Glutamatergic neuron (in vitro differentiated cells): ENCODE data around the gene PDE4A. TPM values are rescaled to one million over a fixed set of nuclear protein-coding genes. Genes with fewer than 3 reads are reported as not detected.
A peak's percentile ranks its signal among the peaks of the same experiment; 100 is the strongest.
"Not testable (repeated sequence)": the region's sequence is repeated elsewhere in the genome, so short reads cannot be mapped to it uniquely, and the experiment has no call there.

Experiments used
- DNase-seq: peaks from one replicate; pipeline ENCODE4 v3.0.0; 2022
- H3K27ac Mint-ChIP-seq: one replicate; pipeline ENCODE4 v1.8.0; 2020; ENCODE audit warnings: mild to moderate bottlenecking, mixed read lengths, inconsistent platforms; ENCODE audit not compliant: unreplicated experiment
- H3K27me3 Mint-ChIP-seq: one replicate; pipeline ENCODE4 v1.8.0; 2020; ENCODE audit warnings: mild to moderate bottlenecking, moderate library complexity, mixed read lengths, inconsistent platforms; ENCODE audit not compliant: unreplicated experiment
- H3K36me3 Mint-ChIP-seq: one replicate; pipeline ENCODE4 v1.8.0; 2020; ENCODE audit warnings: mild to moderate bottlenecking, mixed read lengths, inconsistent platforms; ENCODE audit not compliant: unreplicated experiment
- H3K4me1 Mint-ChIP-seq: one replicate; pipeline ENCODE4 v1.8.0; 2020; ENCODE audit warnings: mild to moderate bottlenecking, low read depth, mixed read lengths, inconsistent platforms; ENCODE audit not compliant: unreplicated experiment
- H3K4me3 Mint-ChIP-seq: one replicate; pipeline ENCODE4 v1.8.0; 2020; ENCODE audit warnings: mild to moderate bottlenecking, mixed read lengths, inconsistent platforms; ENCODE audit not compliant: unreplicated experiment
- H3K9me3 Mint-ChIP-seq: one replicate; pipeline ENCODE4 v1.8.0; 2020; ENCODE audit warnings: mild to moderate bottlenecking, moderate library complexity, mixed read lengths, inconsistent platforms; ENCODE audit not compliant: unreplicated experiment
- total RNA-seq: library from RNA; stranded (reverse); fragmentation: NEBNext Ultra II Directional; extraction: Animal tissue kit (Norgen Biotek cat#: 25700); gene quantifications from one replicate; pipeline ENCODE4 v1.2.1, GENCODE V29; 2021; ENCODE audit not compliant: unreplicated experiment
- TF ChIP-seq, protein P1 (sequence below): fragments of 200-600 bp; sonication (generic); IDR thresholded peaks from one replicate; pipeline ENCODE4 v1.5.0; 2021; ENCODE audit not compliant: partially characterized antibody, unreplicated experiment

Gene PDE4A
- total RNA-seq, 1 donor from 2014 or later, result 5.7 TPM

DNA sequence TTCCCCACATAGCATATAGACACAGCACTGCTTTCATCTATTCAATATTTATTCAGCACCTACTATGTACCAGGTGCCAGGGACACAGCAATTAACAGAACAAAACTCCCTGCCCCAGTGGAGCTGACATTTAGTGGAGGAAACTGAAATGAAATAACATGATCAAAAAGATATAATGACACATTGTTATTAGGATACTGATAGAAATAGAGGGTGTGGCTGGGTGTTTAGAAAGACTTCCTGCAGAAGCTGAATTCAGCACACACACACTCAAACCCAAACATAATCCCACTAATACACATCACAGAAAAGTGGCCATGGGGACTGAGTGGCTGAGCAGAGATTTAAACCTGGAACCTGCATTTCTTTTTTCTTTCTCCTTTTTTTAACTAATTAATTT, 13.2 kb upstream of the PDE4A start:
- peaks cover 14% of the 10 kb centered on the region for H3K9me3 Mint-ChIP-seq
- H3K27ac Mint-ChIP-seq, result no peak overlapping the region
- peaks cover 14% of the 10 kb centered on the region for H3K27me3 Mint-ChIP-seq
- H3K36me3 Mint-ChIP-seq, result no peaks in the 10 kb centered on the region
- H3K4me3 Mint-ChIP-seq, result no peak overlapping the region
- DNase-seq, result no peak
- TF ChIP-seq, protein P1, sequence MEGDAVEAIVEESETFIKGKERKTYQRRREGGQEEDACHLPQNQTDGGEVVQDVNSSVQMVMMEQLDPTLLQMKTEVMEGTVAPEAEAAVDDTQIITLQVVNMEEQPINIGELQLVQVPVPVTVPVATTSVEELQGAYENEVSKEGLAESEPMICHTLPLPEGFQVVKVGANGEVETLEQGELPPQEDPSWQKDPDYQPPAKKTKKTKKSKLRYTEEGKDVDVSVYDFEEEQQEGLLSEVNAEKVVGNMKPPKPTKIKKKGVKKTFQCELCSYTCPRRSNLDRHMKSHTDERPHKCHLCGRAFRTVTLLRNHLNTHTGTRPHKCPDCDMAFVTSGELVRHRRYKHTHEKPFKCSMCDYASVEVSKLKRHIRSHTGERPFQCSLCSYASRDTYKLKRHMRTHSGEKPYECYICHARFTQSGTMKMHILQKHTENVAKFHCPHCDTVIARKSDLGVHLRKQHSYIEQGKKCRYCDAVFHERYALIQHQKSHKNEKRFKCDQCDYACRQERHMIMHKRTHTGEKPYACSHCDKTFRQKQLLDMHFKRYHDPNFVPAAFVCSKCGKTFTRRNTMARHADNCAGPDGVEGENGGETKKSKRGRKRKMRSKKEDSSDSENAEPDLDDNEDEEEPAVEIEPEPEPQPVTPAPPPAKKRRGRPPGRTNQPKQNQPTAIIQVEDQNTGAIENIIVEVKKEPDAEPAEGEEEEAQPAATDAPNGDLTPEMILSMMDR, result no peak
- H3K4me1 Mint-ChIP-seq, result peaks cover 11% of the 10 kb centered on the region

DNA sequence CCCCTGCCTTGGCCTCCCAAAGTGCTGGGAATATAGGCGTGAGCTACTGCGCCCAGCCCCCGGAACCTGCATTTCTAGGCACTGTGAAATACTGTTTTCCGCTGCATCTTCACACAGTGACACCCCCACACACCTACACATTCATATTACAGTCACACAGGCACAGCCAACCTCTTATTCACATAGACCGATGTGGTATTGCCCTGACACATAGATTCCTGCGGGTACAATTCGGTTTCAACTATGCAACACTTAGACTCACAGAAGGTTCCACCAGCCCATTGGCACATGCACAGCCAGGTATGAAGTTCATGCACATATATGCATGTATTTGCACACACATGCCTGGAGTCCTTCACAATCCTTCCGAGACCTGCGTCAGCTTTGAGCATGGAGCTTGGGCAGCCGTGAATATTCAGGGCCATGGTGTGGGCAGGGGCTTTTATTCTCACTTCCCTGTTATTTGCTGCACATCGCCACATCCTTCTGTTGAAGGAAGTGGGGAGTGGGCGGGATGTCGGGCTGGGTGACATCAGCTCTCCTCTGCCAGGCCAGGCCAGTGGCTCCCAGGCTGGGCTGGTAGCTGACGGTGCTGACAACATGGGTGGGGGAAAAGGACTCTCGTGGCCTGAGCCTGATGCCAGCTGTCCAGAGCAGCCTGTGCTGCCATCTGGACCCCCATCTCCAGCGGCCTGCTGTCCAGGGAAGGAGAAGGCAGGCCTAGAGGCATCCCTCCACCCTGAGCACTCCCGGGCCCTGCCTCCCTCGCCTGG, 11.6 kb upstream of the PDE4A start:
- peak; percentile 79 for DNase-seq
- Mint-ChIP-seq H3K36me3 (no peaks in the 10 kb centered on the region), H3K4me3 (peak overlapping the region; percentile 38), H3K27ac (peak overlapping the region; percentile 96), H3K4me1 (peaks cover 10% of the 10 kb centered on the region), H3K27me3 (peaks cover 7% of the 10 kb centered on the region), H3K9me3 (peaks cover 8% of the 10 kb centered on the region)
- TF ChIP-seq, protein P1, result no peak

DNA sequence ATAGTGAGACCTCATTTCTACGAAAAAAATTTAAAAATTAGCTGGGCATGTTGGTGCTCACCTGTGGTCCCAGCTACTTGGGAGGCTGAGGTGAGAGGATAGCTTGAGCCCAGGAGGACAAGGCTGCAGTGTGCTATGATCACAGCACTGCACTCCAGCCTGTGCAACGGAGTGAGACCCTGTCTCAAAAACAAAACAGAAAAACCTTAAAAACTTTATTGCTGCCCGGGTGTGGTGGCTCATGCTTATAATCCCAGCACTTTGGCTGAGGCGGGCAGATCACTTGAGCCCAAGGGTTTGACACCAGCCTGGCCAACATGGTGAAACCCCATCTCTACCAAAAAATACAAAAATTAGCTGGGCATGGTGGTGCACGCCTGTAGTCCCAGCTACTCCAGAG, 9.1 kb upstream of the PDE4A start:
- not testable (repeated sequence) for H3K36me3 Mint-ChIP-seq, H3K27me3 Mint-ChIP-seq, H3K4me3 Mint-ChIP-seq, H3K9me3 Mint-ChIP-seq, DNase-seq, H3K27ac Mint-ChIP-seq
- peaks cover 13% of the 10 kb centered on the region for H3K4me1 Mint-ChIP-seq

DNA sequence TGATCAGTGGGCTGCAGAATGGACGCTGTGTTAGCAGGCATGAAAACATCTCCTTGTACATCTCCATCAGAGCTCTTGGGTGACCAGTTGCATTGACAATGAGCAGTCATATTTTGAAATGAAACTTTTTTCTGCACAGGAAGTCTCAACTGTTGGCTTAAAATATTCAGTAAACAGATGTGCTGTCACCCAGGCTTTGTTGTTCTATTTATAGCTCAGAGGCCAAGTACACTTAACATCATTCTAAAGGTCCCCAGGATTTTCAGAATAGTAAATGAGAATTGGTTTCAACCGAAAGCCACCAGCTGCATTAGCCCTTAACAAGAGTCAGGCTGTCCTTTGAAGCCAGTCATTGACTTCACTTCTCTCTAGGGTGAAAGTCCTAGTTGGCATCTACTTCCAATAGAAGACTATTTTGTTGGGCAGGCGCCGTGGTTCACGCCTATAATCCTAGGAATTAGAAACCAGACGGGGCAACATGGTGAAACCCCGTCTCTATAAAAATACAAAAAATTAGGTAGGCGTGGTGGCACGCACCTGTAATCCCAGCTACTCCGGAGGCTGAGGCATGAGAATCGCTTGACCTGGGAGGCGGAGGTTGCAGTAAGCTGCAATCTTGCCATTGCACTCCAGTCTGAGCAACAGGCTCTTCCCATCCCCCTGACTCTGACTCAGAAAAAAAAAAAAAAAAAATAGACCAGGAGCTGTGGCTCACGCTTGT, 7.9 kb upstream of the PDE4A start:
- Mint-ChIP-seq H3K4me1 (peaks cover 13% of the 10 kb centered on the region), H3K27me3 (peaks cover 7% of the 10 kb centered on the region), H3K36me3 (no peaks in the 10 kb centered on the region), H3K9me3 (peaks cover 11% of the 10 kb centered on the region), H3K27ac (no peak overlapping the region), H3K4me3 (no peak overlapping the region)
- DNase-seq, result no peak
- TF ChIP-seq, protein P1, result no peak

DNA sequence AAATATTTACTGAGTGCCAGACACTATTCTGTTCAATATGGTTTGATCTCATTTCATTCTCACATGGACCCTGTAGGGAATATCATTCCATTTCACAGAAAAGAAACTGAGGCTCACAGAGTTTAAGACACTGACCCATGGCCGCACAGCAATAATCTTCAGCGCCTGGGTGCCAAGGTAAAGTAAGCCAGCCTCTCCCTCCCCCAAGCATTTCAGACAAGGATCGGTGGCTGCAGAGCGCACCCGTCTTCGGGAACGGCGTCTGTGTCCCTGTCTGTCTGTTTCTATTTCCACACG, 4.3 kb upstream of the PDE4A start:
- peaks cover 14% of the 10 kb centered on the region for H3K9me3 Mint-ChIP-seq
- TF ChIP-seq, protein P1, result no peak
- peak overlapping the region; percentile 78 for H3K4me3 Mint-ChIP-seq
- H3K36me3 Mint-ChIP-seq, result no peaks in the 10 kb centered on the region
- DNase-seq, result no peak
- H3K27me3 Mint-ChIP-seq, result peaks cover 14% of the 10 kb centered on the region
- peaks cover 16% of the 10 kb centered on the region for H3K4me1 Mint-ChIP-seq
- H3K27ac Mint-ChIP-seq, result peak overlapping the region; percentile 70
